ENCODE data around the gene ESM1. TPM values are rescaled to one million over a fixed set of nuclear protein-coding genes. Genes with fewer than 3 reads are reported as not detected.
"Not testable (repeated sequence)": the region's sequence is repeated elsewhere in the genome, so short reads cannot be mapped to it uniquely, and the experiment has no call there.

ESM1 gene
- total RNA-seq, 1 donor from 2014 or later: not detected

DNA sequence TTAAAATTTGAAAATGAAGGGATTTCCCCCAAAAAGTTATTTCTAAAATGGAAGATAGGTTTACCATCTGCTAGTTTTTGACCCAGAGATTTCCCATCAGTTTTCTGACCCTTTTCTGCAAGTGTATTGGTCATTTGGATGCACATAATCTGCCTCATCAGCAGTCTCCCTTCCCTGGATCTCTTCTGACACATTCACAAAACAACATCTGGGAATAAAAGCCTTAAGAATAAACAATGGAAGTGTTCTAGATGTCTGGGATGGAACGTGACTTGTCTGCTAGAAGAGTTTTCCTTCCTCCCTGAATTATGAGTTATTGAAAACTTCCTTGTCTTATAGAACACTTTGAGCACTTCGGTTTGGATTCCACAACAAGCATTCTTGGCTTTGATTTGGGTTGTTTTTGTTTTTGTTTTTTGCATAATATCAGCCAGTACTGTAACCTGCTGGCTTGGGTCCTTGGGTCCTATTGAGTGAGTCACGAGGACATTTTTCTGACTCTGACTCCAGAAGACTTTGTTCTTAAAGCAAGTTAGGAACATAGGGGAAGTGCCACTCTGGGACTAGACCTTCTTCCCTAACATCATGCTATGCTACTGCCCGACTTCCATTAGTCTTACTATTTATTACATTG is 18.2 kb upstream of the ESM1 start:
- no peaks in the 10 kb centered on the region for H3K4me1 ChIP-seq
- TF ChIP-seq POLR2A (IDR thresholded peaks at IDR 0.05) (no peak), POLR2AphosphoS5 (IDR thresholded peaks at IDR 0.05; ENCODE audit: insufficient read depth in 1 of 2, low read depth in 1 of 2) (no peak)
- TF ChIP-seq, protein P1, sequence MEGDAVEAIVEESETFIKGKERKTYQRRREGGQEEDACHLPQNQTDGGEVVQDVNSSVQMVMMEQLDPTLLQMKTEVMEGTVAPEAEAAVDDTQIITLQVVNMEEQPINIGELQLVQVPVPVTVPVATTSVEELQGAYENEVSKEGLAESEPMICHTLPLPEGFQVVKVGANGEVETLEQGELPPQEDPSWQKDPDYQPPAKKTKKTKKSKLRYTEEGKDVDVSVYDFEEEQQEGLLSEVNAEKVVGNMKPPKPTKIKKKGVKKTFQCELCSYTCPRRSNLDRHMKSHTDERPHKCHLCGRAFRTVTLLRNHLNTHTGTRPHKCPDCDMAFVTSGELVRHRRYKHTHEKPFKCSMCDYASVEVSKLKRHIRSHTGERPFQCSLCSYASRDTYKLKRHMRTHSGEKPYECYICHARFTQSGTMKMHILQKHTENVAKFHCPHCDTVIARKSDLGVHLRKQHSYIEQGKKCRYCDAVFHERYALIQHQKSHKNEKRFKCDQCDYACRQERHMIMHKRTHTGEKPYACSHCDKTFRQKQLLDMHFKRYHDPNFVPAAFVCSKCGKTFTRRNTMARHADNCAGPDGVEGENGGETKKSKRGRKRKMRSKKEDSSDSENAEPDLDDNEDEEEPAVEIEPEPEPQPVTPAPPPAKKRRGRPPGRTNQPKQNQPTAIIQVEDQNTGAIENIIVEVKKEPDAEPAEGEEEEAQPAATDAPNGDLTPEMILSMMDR (IDR thresholded peaks at IDR 0.05): no peak
- no peaks in the 10 kb centered on the region for H3K36me3 ChIP-seq
- intact Hi-C loops (cut with DNase I): no loop called here
- H3K27me3 ChIP-seq: no peaks in the 10 kb centered on the region
- no peaks in the 10 kb centered on the region for H3K9me3 ChIP-seq
- no peak overlapping the region for H3K27ac ChIP-seq
- H3K4me3 ChIP-seq: no peak overlapping the region
- no peak for DNase-seq (ENCODE audit: extremely low spot score in 2 of 2)

- H3K27me3 ChIP-seq; intact Hi-C loops (cut with DNase I); DNase-seq (ENCODE audit: extremely low spot score in 2 of 2); H3K4me1 ChIP-seq; H3K27ac ChIP-seq; H3K4me3 ChIP-seq; H3K36me3 ChIP-seq; H3K9me3 ChIP-seq: not testable (repeated sequence)
These were observed 16.8 kb upstream of the ESM1 start for GRCh38 chr5:55002166-55002565.

DNA sequence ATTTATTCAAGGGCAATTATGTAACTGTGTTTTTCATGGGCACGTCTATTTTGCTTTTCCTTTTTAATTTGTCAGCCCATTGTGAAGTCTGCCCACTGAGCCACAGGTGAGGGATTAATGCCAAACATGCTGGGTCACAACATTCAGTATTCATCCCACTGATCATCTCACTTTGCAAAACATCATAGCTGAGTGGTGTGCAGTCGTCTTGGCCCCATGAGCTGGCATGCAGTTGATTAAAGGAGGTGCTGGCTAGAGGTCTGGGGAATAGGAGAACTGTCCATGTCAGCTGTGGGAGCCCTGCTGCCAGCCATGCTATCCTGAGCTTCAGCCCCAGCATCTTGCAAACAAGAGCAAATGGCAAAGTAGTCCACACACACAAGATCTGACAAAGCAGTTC is 11.7 kb upstream of the ESM1 start:
- no peak for DNase-seq (ENCODE audit: extremely low spot score in 2 of 2)
- TF ChIP-seq, protein P1 (IDR thresholded peaks at IDR 0.05): no peak
- TF ChIP-seq POLR2AphosphoS5 (IDR thresholded peaks at IDR 0.05; ENCODE audit: insufficient read depth in 1 of 2, low read depth in 1 of 2): no peak
- TF ChIP-seq POLR2A (IDR thresholded peaks at IDR 0.05): no peak
- H3K4me3 ChIP-seq: no peak overlapping the region
- H3K4me1 ChIP-seq: no peaks in the 10 kb centered on the region
- intact Hi-C loops (cut with DNase I): no loop called here
- H3K27ac ChIP-seq: no peak overlapping the region
- H3K36me3 ChIP-seq: no peaks in the 10 kb centered on the region
- H3K27me3 ChIP-seq: no peaks in the 10 kb centered on the region
- no peaks in the 10 kb centered on the region for H3K9me3 ChIP-seq

- intact Hi-C loops (cut with DNase I): no loop called here
- Histone ChIP-seq H3K36me3 (no peaks in the 10 kb centered on the region), H3K4me1 (no peaks in the 10 kb centered on the region), H3K27ac (no peak overlapping the region), H3K9me3 (no peaks in the 10 kb centered on the region), H3K4me3 (no peak overlapping the region), H3K27me3 (no peaks in the 10 kb centered on the region)
- TF ChIP-seq, protein P1 (IDR thresholded peaks at IDR 0.05): no peak
- TF ChIP-seq POLR2AphosphoS5 (IDR thresholded peaks at IDR 0.05; ENCODE audit: insufficient read depth in 1 of 2, low read depth in 1 of 2): no peak
- no peak for TF ChIP-seq POLR2A (IDR thresholded peaks at IDR 0.05)
- DNase-seq (ENCODE audit: extremely low spot score in 2 of 2): no peak
These were observed 11.1 kb upstream of the ESM1 start for GRCh38 chr5:54996466-54996865.

- Histone ChIP-seq H3K27ac (no peak overlapping the region), H3K4me3 (no peak overlapping the region), H3K4me1 (no peaks in the 10 kb centered on the region), H3K9me3 (no peaks in the 10 kb centered on the region), H3K27me3 (no peaks in the 10 kb centered on the region), H3K36me3 (no peaks in the 10 kb centered on the region)
- DNase-seq (ENCODE audit: extremely low spot score in 2 of 2): no peak
- intact Hi-C loops (cut with DNase I): no loop called here
- no peak for TF ChIP-seq POLR2A (IDR thresholded peaks at IDR 0.05)
- TF ChIP-seq, protein P1 (IDR thresholded peaks at IDR 0.05): no peak
- TF ChIP-seq POLR2AphosphoS5 (IDR thresholded peaks at IDR 0.05; ENCODE audit: insufficient read depth in 1 of 2, low read depth in 1 of 2): no peak
These were observed 9.8 kb upstream of the ESM1 start for GRCh38 chr5:54995168-54995567.
